H9 (cell line): ENCODE results near the gene SELENOV. TPM values are rescaled to one million over a fixed set of nuclear protein-coding genes. Genes with fewer than 3 reads are reported as not detected.

Experiments
- DNase-seq: peaks from one replicate; pipeline ENCODE4 v3.0.0-alpha.2; 2017
- H2AFZ ChIP-seq: one replicate; pipeline ENCODE4 v1.6.1; 2013; ENCODE audit warnings: mild to moderate bottlenecking, low read length, control low read depth, moderate library complexity
- H2AK5ac ChIP-seq: 2 replicates; pipeline ENCODE4 v1.6.1; 2013; ENCODE audit warnings: low read length, control low read depth, mixed read lengths; ENCODE audit not compliant: insufficient read length
- H2BK120ac ChIP-seq: one replicate; pipeline ENCODE4 v1.6.1; 2013; ENCODE audit warnings: low read depth, mild to moderate bottlenecking, low read length, control low read depth, inconsistent platforms; ENCODE audit not compliant: poor library complexity, severe bottlenecking
- H2BK12ac ChIP-seq: 2 replicates; pipeline ENCODE4 v1.6.1; 2013; ENCODE audit warnings: low read length, control low read depth, mixed read lengths, low read depth; ENCODE audit not compliant: insufficient read length
- H2BK15ac ChIP-seq: 2 replicates; pipeline ENCODE4 v1.6.1; 2013; ENCODE audit warnings: low read depth, low read length, control low read depth
- H2BK20ac ChIP-seq: one replicate; pipeline ENCODE4 v1.6.1; 2013; ENCODE audit warnings: low read depth, mild to moderate bottlenecking, low read length, control low read depth, inconsistent platforms; ENCODE audit not compliant: poor library complexity, severe bottlenecking
- H2BK5ac ChIP-seq: 2 replicates; pipeline ENCODE4 v1.6.1; 2013; ENCODE audit warnings: low read length, control low read depth, mixed read lengths; ENCODE audit not compliant: insufficient read length
- H3K14ac ChIP-seq: 2 replicates; pipeline ENCODE4 v1.6.1; 2013; ENCODE audit warnings: low read length, control low read depth; ENCODE audit not compliant: insufficient read depth
- H3K18ac ChIP-seq: 2 replicates; pipeline ENCODE4 v1.6.1; 2013; ENCODE audit warnings: low read depth, mild to moderate bottlenecking, mixed read lengths, low read length, control low read depth; ENCODE audit not compliant: insufficient read length
- H3K23ac ChIP-seq: 2 replicates; pipeline ENCODE4 v1.6.1; 2013; ENCODE audit warnings: low read length, control low read depth, mixed read lengths, low read depth; ENCODE audit not compliant: insufficient read length
- H3K23me2 ChIP-seq: 2 replicates; pipeline ENCODE4 v1.6.1; 2013; ENCODE audit warnings: low read depth, mild to moderate bottlenecking, mixed read lengths, low read length, control low read depth; ENCODE audit not compliant: insufficient read length, poor library complexity, severe bottlenecking
- H3K27ac ChIP-seq: 2 replicates; pipeline ENCODE4 v1.5.1; 2013; ENCODE audit warnings: low read length, control low read depth, mixed read lengths, low read depth; ENCODE audit not compliant: insufficient read length
- H3K27me3 ChIP-seq: 2 replicates; pipeline ENCODE4 v1.6.1; 2013; ENCODE audit warnings: low read length, control low read depth, inconsistent platforms; ENCODE audit not compliant: insufficient read depth
- H3K4ac ChIP-seq: 2 replicates; pipeline ENCODE4 v1.6.1; 2013; ENCODE audit warnings: low read depth, mild to moderate bottlenecking, control low read depth, inconsistent platforms, low read length, moderate library complexity
- H3K4me1 ChIP-seq: 2 replicates; pipeline ENCODE4 v1.6.1; 2013; ENCODE audit warnings: low read length, control low read depth, inconsistent platforms; ENCODE audit not compliant: insufficient read depth
- H3K4me2 ChIP-seq: 2 replicates; pipeline ENCODE4 v1.6.1; 2013; ENCODE audit warnings: low read length, control low read depth, mixed read lengths; ENCODE audit not compliant: insufficient read length, insufficient read depth
- H3K56ac ChIP-seq: 2 replicates; pipeline ENCODE4 v1.6.1; 2013; ENCODE audit warnings: low read depth, mild to moderate bottlenecking, mixed read lengths, low read length, control low read depth; ENCODE audit not compliant: insufficient read length
- H3K79me1 ChIP-seq: 2 replicates; pipeline ENCODE4 v1.6.1; 2013; ENCODE audit warnings: low read depth, mild to moderate bottlenecking, moderate library complexity, low read length, control low read depth, inconsistent platforms; ENCODE audit not compliant: insufficient read depth, poor library complexity, severe bottlenecking
- H3K79me2 ChIP-seq: 2 replicates; pipeline ENCODE4 v1.6.1; 2013; ENCODE audit warnings: low read length, control low read depth, inconsistent platforms; ENCODE audit not compliant: insufficient read depth
- H3K9ac ChIP-seq: 2 replicates; pipeline ENCODE4 v1.6.1; 2013; ENCODE audit warnings: low read length, control low read depth, mixed read lengths; ENCODE audit not compliant: insufficient read length; ENCODE audit errors: extremely low read depth
- H3K9me3 ChIP-seq: one replicate; pipeline ENCODE4 v1.6.1; 2013; ENCODE audit warnings: low read depth, low read length, inconsistent platforms; ENCODE audit not compliant: control insufficient read depth
- H3T11ph ChIP-seq: one replicate; pipeline ENCODE4 v1.6.1; 2013; ENCODE audit warnings: mild to moderate bottlenecking, low read length, control low read depth, inconsistent platforms
- H4K20me1 ChIP-seq: one replicate; pipeline ENCODE4 v1.6.1; 2013; ENCODE audit not compliant: control insufficient read depth, insufficient read length, insufficient read depth
- H4K5ac ChIP-seq: 2 replicates; pipeline ENCODE4 v1.6.1; 2013; ENCODE audit warnings: low read depth, mild to moderate bottlenecking, mixed read lengths, low read length, control low read depth; ENCODE audit not compliant: insufficient read length
- H4K8ac ChIP-seq: replicated peaks from 2 replicates; pipeline ENCODE4 v1.6.1; 2013; ENCODE audit warnings: low read length, control low read depth, mixed read lengths, low read depth; ENCODE audit not compliant: insufficient read length
- H4K91ac ChIP-seq: 2 replicates; pipeline ENCODE4 v1.6.1; 2013; ENCODE audit warnings: low read depth, mild to moderate bottlenecking, moderate library complexity, mixed read lengths, low read length, control low read depth; ENCODE audit not compliant: insufficient read length
- H3K27ac Mint-ChIP-seq, 3 experiments: 2 replicates in 2 of 3; 3 replicates in 1 of 3; pipeline ENCODE4 v1.8.0; 2020 to 2021; ENCODE audit warnings: mixed read lengths in 3 of 3, mild to moderate bottlenecking in 1 of 3, moderate library complexity in 1 of 3
- H3K27me3 Mint-ChIP-seq: 2 replicates; pipeline ENCODE4 v1.8.0; 2021; ENCODE audit warnings: low read depth, mild to moderate bottlenecking, moderate library complexity, mixed read lengths
- H3K36me3 Mint-ChIP-seq, 3 experiments: 2 replicates in 2 of 3; 3 replicates in 1 of 3; pipeline ENCODE4 v1.8.0; 2020 to 2021; ENCODE audit warnings: low read depth in 3 of 3, mixed read lengths in 3 of 3; ENCODE audit not compliant: insufficient read depth in 1 of 3
- H3K4me1 Mint-ChIP-seq, 2 experiments: 2 replicates each; pipeline ENCODE4 v1.8.0; 2020; ENCODE audit warnings: mixed read lengths in 2 of 2
- H3K4me3 Mint-ChIP-seq, 2 experiments: 2 replicates in 1 of 2; 3 replicates in 1 of 2; pipeline ENCODE4 v1.8.0; 2020 to 2021; ENCODE audit warnings: mild to moderate bottlenecking in 2 of 2, mixed read lengths in 2 of 2, moderate library complexity in 1 of 2
- H3K9me3 Mint-ChIP-seq, 2 experiments: 2 replicates in 1 of 2; 3 replicates in 1 of 2; pipeline ENCODE4 v1.8.0; 2020; ENCODE audit warnings: mild to moderate bottlenecking in 2 of 2, mixed read lengths in 2 of 2, moderate library complexity in 1 of 2
- WGBS: extraction: QIAGEN DNeasy Blood & Tissue Kit; methylation state at CpG from one replicate; pipeline ENCODE4 v1.1.7; 2013; ENCODE audit warnings: missing lambda C conversion rate, low lambda C conversion rate, mixed read lengths; ENCODE audit not compliant: insufficient read length; ENCODE audit errors: extremely low coverage; 5-methylcytosine and 5-hydroxymethylcytosine counted together
- total RNA-seq: library from RNA; stranded (reverse); gene quantifications from 2 replicates; pipeline ENCODE4 v1.2.1, GENCODE V29; 2021
- TF ChIP-seq, protein P1 (sequence below): fragments of 200-600 bp; sonication (generic); conservative IDR thresholded peaks from 3 replicates; pipeline ENCODE4 v1.8.0; 2021; ENCODE audit warnings: antibody characterized with exemption, mild to moderate bottlenecking

SELENOV gene
- total RNA-seq, 1 experiment from 2014 or later: 6.9 TPM

DNA sequence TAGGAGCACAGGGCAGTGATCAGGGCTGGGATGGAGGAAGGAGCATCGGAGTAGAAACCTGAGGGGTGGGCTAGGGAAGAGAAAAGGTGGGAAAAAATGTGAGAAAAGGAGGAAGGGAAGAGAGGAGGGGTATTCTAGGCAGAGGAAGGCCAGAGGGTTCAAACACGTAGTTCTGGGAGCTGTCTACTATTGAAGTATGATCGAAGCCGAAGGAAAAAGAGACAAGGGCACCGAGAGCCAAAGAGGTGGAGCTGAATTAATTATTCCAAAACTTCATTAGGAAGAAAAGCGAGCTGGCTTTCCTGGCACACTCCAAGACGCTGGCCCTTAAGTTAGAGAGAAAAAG, 8.4 kb upstream of the SELENOV start:
- Histone ChIP-seq H2BK12ac (no peak overlapping the region), H3T11ph (no peak overlapping the region), H3K4me2 (peak overlapping the region; percentile 74), H4K91ac (no peak overlapping the region), H3K4ac (no peak overlapping the region), H3K56ac (no peak overlapping the region), H2BK20ac (no peak overlapping the region), H3K27me3 (peaks cover 19% of the 10 kb centered on the region; the same call in 1 of the 2 replicates), H3K79me2 (no peaks in the 10 kb centered on the region), H3K23ac (no peak overlapping the region), H3K27ac (no peak overlapping the region), H3K79me1 (no peaks in the 10 kb centered on the region), H3K23me2 (peaks cover 10% of the 10 kb centered on the region), H3K14ac (no peak overlapping the region), H3K9me3 (no peaks in the 10 kb centered on the region), H2AFZ (no peak overlapping the region), H4K20me1 (no peaks in the 10 kb centered on the region), H2BK120ac (no peak overlapping the region), H2AK5ac (no peak overlapping the region), H4K8ac (no peak overlapping the region), H2BK5ac (no peak overlapping the region), H2BK15ac (no peak overlapping the region), H3K9ac (no peak overlapping the region), H3K18ac (no peak overlapping the region), H4K5ac (no peak overlapping the region), H3K4me1 (no peaks in the 10 kb centered on the region)
- TF ChIP-seq, protein P1, sequence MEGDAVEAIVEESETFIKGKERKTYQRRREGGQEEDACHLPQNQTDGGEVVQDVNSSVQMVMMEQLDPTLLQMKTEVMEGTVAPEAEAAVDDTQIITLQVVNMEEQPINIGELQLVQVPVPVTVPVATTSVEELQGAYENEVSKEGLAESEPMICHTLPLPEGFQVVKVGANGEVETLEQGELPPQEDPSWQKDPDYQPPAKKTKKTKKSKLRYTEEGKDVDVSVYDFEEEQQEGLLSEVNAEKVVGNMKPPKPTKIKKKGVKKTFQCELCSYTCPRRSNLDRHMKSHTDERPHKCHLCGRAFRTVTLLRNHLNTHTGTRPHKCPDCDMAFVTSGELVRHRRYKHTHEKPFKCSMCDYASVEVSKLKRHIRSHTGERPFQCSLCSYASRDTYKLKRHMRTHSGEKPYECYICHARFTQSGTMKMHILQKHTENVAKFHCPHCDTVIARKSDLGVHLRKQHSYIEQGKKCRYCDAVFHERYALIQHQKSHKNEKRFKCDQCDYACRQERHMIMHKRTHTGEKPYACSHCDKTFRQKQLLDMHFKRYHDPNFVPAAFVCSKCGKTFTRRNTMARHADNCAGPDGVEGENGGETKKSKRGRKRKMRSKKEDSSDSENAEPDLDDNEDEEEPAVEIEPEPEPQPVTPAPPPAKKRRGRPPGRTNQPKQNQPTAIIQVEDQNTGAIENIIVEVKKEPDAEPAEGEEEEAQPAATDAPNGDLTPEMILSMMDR: no peak
- peak overlapping the region in 1 of 2 experiments; percentile 57; a peak in 3 of 5 replicates for H3K4me3 Mint-ChIP-seq
- no peak for DNase-seq
- peaks cover 85% of the 10 kb centered on the region for H3K27me3 Mint-ChIP-seq
- H3K36me3 Mint-ChIP-seq: peaks cover 0 to 11% (median 3%) of the 10 kb centered on the region in 3 experiments; a peak in 3 of 7 replicates
- H3K9me3 Mint-ChIP-seq: peaks cover 11 to 15% of the 10 kb centered on the region in 2 experiments; a peak in 4 of 5 replicates
- WGBS: no CpG with 5 or more reads among the region's 7 CpGs
- no peak overlapping the region for H3K27ac Mint-ChIP-seq
- peaks cover 9 to 10% of the 10 kb centered on the region in 2 experiments for H3K4me1 Mint-ChIP-seq
